Esophagus muscularis mucosa (tissue), 4 donors: ENCODE results near the gene VTI1A.

Source experiments
- EP300 ChIP-seq: sonication (generic); formaldehyde crosslinking; IDR thresholded peaks from one replicate; pipeline ENCODE4 v1.6.1; 2017; ENCODE audit warnings: antibody characterized with exemption
- POLR2A ChIP-seq: fragments of 450-650 bp; IDR thresholded peaks from one replicate; pipeline ENCODE4 v1.6.1; 2017; ENCODE audit warnings: antibody characterized with exemption, moderate library complexity, mild to moderate bottlenecking, low read depth
- POLR2AphosphoS5 ChIP-seq, 2 donors: sonication (generic); formaldehyde crosslinking; IDR thresholded peaks; one replicate each; pipeline ENCODE4 v1.6.1; 2017; ENCODE audit warnings: antibody characterized with exemption in 2 of 2
- TF ChIP-seq, protein P1 (sequence below), 3 experiments: fragments of 200-600 bp in 2 of 3; fragments of 450-650 bp in 1 of 3; sonication (generic) in 2 of 3; IDR thresholded peaks; one replicate each; pipeline ENCODE4 v1.5.1; 2017 to 2019; ENCODE audit warnings: antibody characterized with exemption in 3 of 3, mild to moderate bottlenecking in 2 of 3, moderate library complexity in 1 of 3

DNA sequence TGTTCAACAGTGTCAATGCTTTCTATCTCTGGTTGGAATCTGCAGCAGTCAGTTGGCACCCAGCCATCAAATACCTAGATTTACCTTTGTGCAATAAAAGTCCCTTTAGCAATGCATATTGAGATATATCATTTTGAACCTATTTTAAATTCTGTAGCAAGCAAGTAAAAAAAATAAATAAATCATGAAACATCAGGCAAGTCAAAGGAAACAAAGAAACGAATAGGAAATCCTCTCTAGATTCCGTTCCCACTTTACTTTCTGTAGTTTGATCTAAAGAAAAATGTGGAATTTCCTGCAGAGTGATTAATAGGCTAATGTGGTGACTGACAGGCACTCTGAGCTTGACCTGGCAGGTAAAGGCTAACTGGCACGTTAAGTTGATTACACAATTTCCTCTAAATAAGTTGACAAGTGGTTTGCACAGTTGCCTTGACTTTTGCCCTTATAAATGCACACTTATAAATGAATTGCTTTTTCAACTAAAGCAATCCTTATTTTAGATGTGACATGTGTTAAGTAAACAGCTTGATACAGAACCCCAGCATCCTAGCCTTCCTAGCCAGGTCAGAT is 294.9 kb downstream of the VTI1A start:
- TF ChIP-seq, protein P1, sequence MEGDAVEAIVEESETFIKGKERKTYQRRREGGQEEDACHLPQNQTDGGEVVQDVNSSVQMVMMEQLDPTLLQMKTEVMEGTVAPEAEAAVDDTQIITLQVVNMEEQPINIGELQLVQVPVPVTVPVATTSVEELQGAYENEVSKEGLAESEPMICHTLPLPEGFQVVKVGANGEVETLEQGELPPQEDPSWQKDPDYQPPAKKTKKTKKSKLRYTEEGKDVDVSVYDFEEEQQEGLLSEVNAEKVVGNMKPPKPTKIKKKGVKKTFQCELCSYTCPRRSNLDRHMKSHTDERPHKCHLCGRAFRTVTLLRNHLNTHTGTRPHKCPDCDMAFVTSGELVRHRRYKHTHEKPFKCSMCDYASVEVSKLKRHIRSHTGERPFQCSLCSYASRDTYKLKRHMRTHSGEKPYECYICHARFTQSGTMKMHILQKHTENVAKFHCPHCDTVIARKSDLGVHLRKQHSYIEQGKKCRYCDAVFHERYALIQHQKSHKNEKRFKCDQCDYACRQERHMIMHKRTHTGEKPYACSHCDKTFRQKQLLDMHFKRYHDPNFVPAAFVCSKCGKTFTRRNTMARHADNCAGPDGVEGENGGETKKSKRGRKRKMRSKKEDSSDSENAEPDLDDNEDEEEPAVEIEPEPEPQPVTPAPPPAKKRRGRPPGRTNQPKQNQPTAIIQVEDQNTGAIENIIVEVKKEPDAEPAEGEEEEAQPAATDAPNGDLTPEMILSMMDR (IDR thresholded peaks at IDR 0.05): no peak
- TF ChIP-seq POLR2A (no peak), EP300 (no peak), POLR2AphosphoS5 (IDR thresholded peaks at IDR 0.05) (no peak)
